SIG-M5 treated with dmso at 0.1 percent for 504 hours (cell line): ENCODE measurements around the gene DGKD.

Experiments
- DNase-seq: peaks from one replicate; lab custom pipeline; 2025; ENCODE audit not compliant: unreplicated experiment; lab: John Stamatoyannopoulos, UW

The DGKD gene

GRCh38 chr2:233443511-233444183 lies 89.4 kb downstream of the DGKD start:
- peak; percentile 68 for DNase-seq

- DNase-seq: no peak
Measured at GRCh38 chr2:233444501-233444900, 90.2 kb downstream of the DGKD start.

- DNase-seq: no peak
Measured at GRCh38 chr2:233445152-233445830, 91.0 kb downstream of the DGKD start.

GRCh38 chr2:233446121-233446520 lies 91.8 kb downstream of the DGKD start:
- DNase-seq: no peak

GRCh38 chr2:233446606-233447305 lies 92.5 kb downstream of the DGKD start:
- DNase-seq: no peak

GRCh38 chr2:233447506-233448219 lies 93.4 kb downstream of the DGKD start:
- DNase-seq: no peak

- no peak for DNase-seq
Measured at GRCh38 chr2:233448220-233448559, 93.9 kb downstream of the DGKD start.

- no peak for DNase-seq
Measured at GRCh38 chr2:233448575-233448974, 94.3 kb downstream of the DGKD start.

GRCh38 chr2:233449081-233449901 lies 95.0 kb downstream of the DGKD start:
- DNase-seq: no peak

GRCh38 chr2:233449921-233450863 lies 95.9 kb downstream of the DGKD start:
- no peak for DNase-seq

GRCh38 chr2:233450864-233451575 lies 96.7 kb downstream of the DGKD start:
- no peak for DNase-seq

GRCh38 chr2:233451950-233452349 lies 97.7 kb downstream of the DGKD start:
- no peak for DNase-seq

- DNase-seq: no peak
Measured at GRCh38 chr2:233453111-233453915, 99.0 kb downstream of the DGKD start.

GRCh38 chr2:233453916-233454315 lies 99.6 kb downstream of the DGKD start:
- DNase-seq: no peak

GRCh38 chr2:233455006-233455405 lies 100.7 kb downstream of the DGKD start:
- no peak for DNase-seq

GRCh38 chr2:233455491-233455890 lies 101.2 kb downstream of the DGKD start:
- DNase-seq: no peak

GRCh38 chr2:233456111-233456510 lies 101.8 kb downstream of the DGKD start:
- no peak for DNase-seq

GRCh38 chr2:233456934-233457333 lies 102.6 kb downstream of the DGKD start:
- DNase-seq: no peak
